Subcutaneous adipose tissue (tissue), 4 donors: ENCODE data around the gene AVEN. TPM values are rescaled to one million over a fixed set of nuclear protein-coding genes. Genes with fewer than 3 reads are reported as not detected.

ENCODE experiments used
- CTCF ChIP-seq: fragments of 450-650 bp; IDR thresholded peaks from one replicate; pipeline ENCODE4 v1.5.1; 2016; ENCODE audit warnings: low read depth, mild to moderate bottlenecking, control low read depth, antibody characterized with exemption, moderate library complexity
- total RNA-seq, 4 donors: library from RNA; depleted of rRNA; stranded (reverse); fragments of >200 nt; gene quantifications; one replicate each; pipeline ENCODE4 v1.1.0, GENCODE V29; 2016

Gene AVEN
- total RNA-seq, 4 donors from 2014 or later, result 8.5 to 26.1 (median 17.5) TPM

GRCh38 chr15:33864360-33865075 is 174.5 kb downstream of the AVEN start:
- no peak for TF ChIP-seq CTCF

GRCh38 chr15:33860754-33861153 is 178.2 kb downstream of the AVEN start:
- TF ChIP-seq CTCF, result no peak

GRCh38 chr15:33859992-33860545 is 178.9 kb downstream of the AVEN start:
- TF ChIP-seq CTCF, result no peak

- no peak for TF ChIP-seq CTCF
Observed at GRCh38 chr15:33858836-33859235, 180.2 kb downstream of the AVEN start.

- no peak for TF ChIP-seq CTCF
Observed at GRCh38 chr15:33857726-33858125, 181.3 kb downstream of the AVEN start.

GRCh38 chr15:33852570-33852969 is 186.4 kb downstream of the AVEN start:
- no peak for TF ChIP-seq CTCF

- no peak for TF ChIP-seq CTCF
Observed at GRCh38 chr15:33852094-33852493, 186.9 kb downstream of the AVEN start.
